Measurements from ENCODE around the gene PPDPF. TPM values are rescaled to one million over a fixed set of nuclear protein-coding genes. Genes with fewer than 3 reads are reported as not detected.
A peak's percentile ranks its signal among the peaks of the same experiment; 100 is the strongest.

Gene PPDPF
- total RNA-seq, 1 experiment from 2014 or later: 149 TPM

DNA sequence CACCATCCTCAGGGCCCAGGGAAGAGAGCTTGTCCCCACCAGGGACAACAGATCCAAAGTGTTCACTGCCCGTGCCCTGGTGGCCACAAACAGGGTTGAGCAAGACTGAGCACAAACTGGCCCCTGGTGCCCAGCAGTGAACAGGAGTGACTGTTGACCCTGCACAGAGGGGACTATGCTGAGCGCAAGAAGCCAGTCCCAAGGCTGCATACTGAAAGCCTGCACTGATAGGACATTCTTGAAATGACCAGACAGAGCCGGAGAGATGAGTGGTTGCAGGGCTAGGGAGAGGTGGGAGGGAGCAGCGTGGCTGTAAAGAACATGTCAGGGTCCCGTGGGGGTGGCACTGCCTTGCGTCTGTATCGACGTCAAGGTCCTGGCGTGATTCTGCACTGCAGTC lies 30.5 kb downstream of the PPDPF start:
- Histone ChIP-seq H2AK5ac (ENCODE audit: insufficient read length, low read length) (no peak overlapping the region), H2BK15ac (ENCODE audit: low read depth, low read length) (no peak overlapping the region), H3K27ac (ENCODE audit: insufficient read length, low read depth, low read length) (no peak overlapping the region), H2BK20ac (ENCODE audit: low read depth, low read length, poor library complexity, severe bottlenecking) (no peak overlapping the region), H3K23ac (ENCODE audit: insufficient read length, low read depth, low read length) (no peak overlapping the region), H3K23me2 (ENCODE audit: insufficient read length, low read depth, low read length, poor library complexity, severe bottlenecking) (peaks cover 9% of the 10 kb centered on the region), H3K14ac (ENCODE audit: insufficient read depth, low read length) (no peak overlapping the region), H2AFZ (ENCODE audit: low read length) (no peak overlapping the region), H4K8ac (replicated peaks; ENCODE audit: insufficient read length, low read depth, low read length) (no peak overlapping the region), H3K56ac (ENCODE audit: insufficient read length, low read depth, low read length) (no peak overlapping the region), H3K79me1 (ENCODE audit: insufficient read depth, low read depth, low read length, poor library complexity, severe bottlenecking) (no peaks in the 10 kb centered on the region), H2BK12ac (ENCODE audit: insufficient read length, low read depth, low read length) (no peak overlapping the region), H3K9ac (ENCODE audit: extremely low read depth, insufficient read length, low read length) (no peak overlapping the region), H3K27me3 (ENCODE audit: insufficient read depth, low read length) (no peaks in the 10 kb centered on the region), H4K20me1 (ENCODE audit: control insufficient read depth, insufficient read depth, insufficient read length) (peaks cover 3% of the 10 kb centered on the region), H3K4ac (ENCODE audit: low read depth, low read length) (no peak overlapping the region), H3K79me2 (ENCODE audit: insufficient read depth, low read length) (no peaks in the 10 kb centered on the region), H4K91ac (ENCODE audit: insufficient read length, low read depth, low read length) (no peak overlapping the region), H3K4me2 (ENCODE audit: insufficient read depth, insufficient read length, low read length) (no peak overlapping the region), H2BK5ac (ENCODE audit: insufficient read length, low read length) (no peak overlapping the region), H2BK120ac (ENCODE audit: low read depth, low read length, poor library complexity, severe bottlenecking) (no peak overlapping the region), H3K4me1 (ENCODE audit: insufficient read depth, low read length) (peaks cover 2% of the 10 kb centered on the region; the same call in 1 of the 2 replicates), H3K18ac (ENCODE audit: insufficient read length, low read depth, low read length) (no peak overlapping the region), H3K9me3 (ENCODE audit: control insufficient read depth, low read depth, low read length) (no peaks in the 10 kb centered on the region), H3T11ph (ENCODE audit: low read length) (no peak overlapping the region), H4K5ac (ENCODE audit: insufficient read length, low read depth, low read length) (no peak overlapping the region)
- Mint-ChIP-seq H3K4me1 (peaks cover 17 to 36% of the 10 kb centered on the region in 2 experiments), H3K27ac (0 out of 7 replicates have a peak overlapping the region, but pooled peaks of 1 of the 3 experiments have one; percentile 60), H3K36me3 (ENCODE audit: insufficient read depth in 1 of 3, low read depth in 3 of 3) (no peaks in the 10 kb centered on the region; a peak in 1 of 7 replicates), H3K27me3 (ENCODE audit: low read depth) (no peaks in the 10 kb centered on the region; the same call in 1 of the 2 replicates), H3K9me3 (no peaks in the 10 kb centered on the region), H3K4me3 (no peak overlapping the region)
- TF ChIP-seq, protein P1, sequence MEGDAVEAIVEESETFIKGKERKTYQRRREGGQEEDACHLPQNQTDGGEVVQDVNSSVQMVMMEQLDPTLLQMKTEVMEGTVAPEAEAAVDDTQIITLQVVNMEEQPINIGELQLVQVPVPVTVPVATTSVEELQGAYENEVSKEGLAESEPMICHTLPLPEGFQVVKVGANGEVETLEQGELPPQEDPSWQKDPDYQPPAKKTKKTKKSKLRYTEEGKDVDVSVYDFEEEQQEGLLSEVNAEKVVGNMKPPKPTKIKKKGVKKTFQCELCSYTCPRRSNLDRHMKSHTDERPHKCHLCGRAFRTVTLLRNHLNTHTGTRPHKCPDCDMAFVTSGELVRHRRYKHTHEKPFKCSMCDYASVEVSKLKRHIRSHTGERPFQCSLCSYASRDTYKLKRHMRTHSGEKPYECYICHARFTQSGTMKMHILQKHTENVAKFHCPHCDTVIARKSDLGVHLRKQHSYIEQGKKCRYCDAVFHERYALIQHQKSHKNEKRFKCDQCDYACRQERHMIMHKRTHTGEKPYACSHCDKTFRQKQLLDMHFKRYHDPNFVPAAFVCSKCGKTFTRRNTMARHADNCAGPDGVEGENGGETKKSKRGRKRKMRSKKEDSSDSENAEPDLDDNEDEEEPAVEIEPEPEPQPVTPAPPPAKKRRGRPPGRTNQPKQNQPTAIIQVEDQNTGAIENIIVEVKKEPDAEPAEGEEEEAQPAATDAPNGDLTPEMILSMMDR (conservative IDR thresholded peaks at IDR 0.05): no peak
- DNase-seq: no peak
- no CpG with 5 or more reads among the region's 9 CpGs for WGBS (ENCODE audit: extremely low coverage, insufficient read length, low lambda C conversion rate)
